H1 (cell line): Measurements from ENCODE around the gene ERGIC3. TPM values are rescaled to one million over a fixed set of nuclear protein-coding genes. Genes with fewer than 3 reads are reported as not detected.

Experiments used
- CBX5 ChIP-seq: fragments of 300-800, 300-1000 bp; sonication (generic); IDR thresholded peaks from 2 replicates; pipeline ENCODE4 v1.7.1; 2016; ENCODE audit warnings: antibody characterized with exemption, low read length, low read depth
- CHD1 ChIP-seq: IDR thresholded peaks from 2 replicates; pipeline ENCODE4 v1.6.1; 2012; ENCODE audit warnings: low read depth, low read length, improper control_type of control experiment
- CHD7 ChIP-seq: fragments of 300-600 bp; sonication (generic); IDR thresholded peaks from 2 replicates; pipeline ENCODE4 v1.7.1; 2012; ENCODE audit warnings: low read length, moderate library complexity, mild to moderate bottlenecking, inconsistent platforms; ENCODE audit not compliant: insufficient replicate concordance
- GTF2F1 ChIP-seq: IDR thresholded peaks from 2 replicates; pipeline ENCODE4 v1.6.1; 2012; ENCODE audit warnings: low read depth, low read length, improper control_type of control experiment, borderline replicate concordance
- JUND ChIP-seq: IDR thresholded peaks from 2 replicates; pipeline ENCODE4 v1.6.1; 2011; ENCODE audit warnings: mild to moderate bottlenecking, improper control_type of control experiment, low read length
- POU5F1 ChIP-seq: IDR thresholded peaks from 2 replicates; pipeline ENCODE4 v1.6.1; 2011; ENCODE audit warnings: low read depth, mild to moderate bottlenecking, low read length, moderate library complexity
- SAP30 ChIP-seq: fragments of 300-600 bp; sonication (generic); IDR thresholded peaks from 2 replicates; pipeline ENCODE4 v1.7.1; 2012; ENCODE audit warnings: low read length, moderate library complexity, mild to moderate bottlenecking, inconsistent platforms; ENCODE audit not compliant: insufficient read depth, insufficient replicate concordance
- SRF ChIP-seq: IDR thresholded peaks from 2 replicates; pipeline ENCODE4 v1.6.1; 2011; ENCODE audit warnings: mild to moderate bottlenecking, low read depth, low read length, moderate library complexity
- TAF7 ChIP-seq: optimal IDR thresholded peaks from 2 replicates; pipeline ENCODE3; 2011; ENCODE audit warnings: low read depth, mild to moderate bottlenecking, inconsistent platforms, low read length, moderate library complexity, borderline replicate concordance
- TEAD4 ChIP-seq: IDR thresholded peaks from 2 replicates; pipeline ENCODE4 v1.6.1; 2012; ENCODE audit warnings: low read depth, low read length, inconsistent platforms, mixed read lengths
- polyA plus RNA-seq, 7 experiments: library from polyadenylated mRNA; depleted of rRNA in 3 of 7; stranded (reverse) in 5 of 7; unstranded in 2 of 7; fragments of >200 nt in 5 of 7; fragments of 200-250 nt in 2 of 7; gene quantifications; 1 replicate in 5 of 7; 2 replicates in 1 of 7; 4 replicates in 1 of 7; pipeline versions ENCODE4 v1.2.1 to v1.2.3, GENCODE V29; 2011 to 2013; ENCODE audit warnings: missing spikeins in 2 of 7, mixed read lengths in 2 of 7
- total RNA-seq: library from RNA; stranded (reverse); fragmentation: NEBNext Ultra II Directional; extraction: Animal tissue kit (Norgen Biotek cat#: 25700); gene quantifications from 2 replicates; pipeline ENCODE4 v1.2.1, GENCODE V29; 2021

ERGIC3 gene
- total and polyA plus RNA-seq, 2 of the 8 experiments (the other 6 are each of a cell fraction or from before 2014, with no cell fraction given), result 178 to 341 TPM

GRCh38 chr20:35597186-35597585 lies 55.3 kb downstream of the ERGIC3 start (continued):
- TF ChIP-seq CHD7, result no peak
- TF ChIP-seq CHD1, result no peak
- no peak for TF ChIP-seq SAP30
- TF ChIP-seq SRF, result no peak
- TF ChIP-seq TEAD4, result no peak
- no peak for TF ChIP-seq POU5F1
- no peak for TF ChIP-seq JUND
- no peak for TF ChIP-seq CBX5
- TF ChIP-seq GTF2F1, result no peak
- no peak for TF ChIP-seq TAF7
